Measurements from ENCODE around the gene FMNL1.

DNA sequence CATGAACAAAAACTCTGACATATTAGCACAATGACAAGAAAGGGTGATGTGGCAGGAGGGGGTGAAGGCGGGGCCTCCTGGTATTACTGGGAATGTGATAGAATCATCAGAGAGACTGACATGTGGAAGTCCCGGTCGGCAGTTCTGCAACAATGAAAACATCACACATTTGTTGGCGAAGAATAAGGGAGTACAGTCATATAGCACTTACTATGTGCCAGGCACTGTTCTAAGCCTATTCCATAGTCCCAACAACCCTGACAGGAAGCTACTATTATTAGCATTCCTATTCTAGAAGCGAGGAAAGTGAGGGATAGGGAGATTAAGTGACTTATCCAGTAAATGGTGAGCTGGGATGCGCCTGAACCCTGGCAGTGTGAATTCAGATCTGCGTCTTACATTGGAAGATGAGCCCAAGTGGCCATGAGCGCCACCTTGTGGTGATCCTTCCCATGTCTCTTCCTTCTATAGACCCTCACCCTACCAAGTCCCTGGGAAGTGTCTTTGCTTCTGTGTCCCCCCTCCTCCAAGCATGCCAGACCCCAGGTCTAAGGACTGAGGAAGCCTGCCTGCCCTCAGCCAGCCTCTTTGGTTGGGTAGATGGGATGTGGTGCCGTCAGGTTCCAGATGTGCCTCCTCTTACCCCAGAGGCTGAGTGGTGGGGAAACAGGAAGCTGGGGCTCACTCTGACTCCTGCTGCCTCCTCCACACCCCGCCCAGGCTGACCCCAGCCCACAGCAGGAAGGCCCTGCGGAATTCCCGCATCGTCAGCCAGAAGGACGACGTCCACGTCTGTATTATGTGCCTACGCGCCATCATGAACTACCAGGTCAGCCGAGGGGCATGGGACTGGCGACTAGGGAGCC, 14.0 kb downstream of the FMNL1 start:
- TF ChIP-seq EZH2 (IDR thresholded peaks at IDR 0.05) (no peak), POLR2AphosphoS5 (IDR thresholded peaks at IDR 0.05; ENCODE audit: borderline replicate concordance, low read depth, low read length) (no peak)
